Panc1 (cell line): ENCODE measurements around the gene RAB11FIP3. TPM values are rescaled to one million over a fixed set of nuclear protein-coding genes. Genes with fewer than 3 reads are reported as not detected.
A peak's percentile ranks its signal among the peaks of the same experiment; 100 is the strongest.

Experiments used
- ATAC-seq: fragments of 200-7000 bp; cut with Tn5 transposase; 2 replicates; pipeline ENCODE4 v1.9.1; 2020; ENCODE audit warnings: mild to moderate bottlenecking, moderate library complexity
- BruUV-seq: library from RNA; stranded (reverse); fragments of 400-500 nt; replicated peaks from 2 replicates; lab custom pipeline; 2021; lab: Mats Ljungman, UMichigan
- CTCF ChIA-PET: fragments of 300-600 bp; sonication (Branson Sonifier 250); formaldehyde crosslinking; loops from one replicate; lab custom pipeline; 2022; ENCODE audit warnings: antibody characterized with exemption; lab: Charles Lee
- POLR2A ChIA-PET: fragments of 300-600 bp; sonication (Branson Sonifier 250); formaldehyde crosslinking; loops from one replicate; lab custom pipeline; 2022; ENCODE audit warnings: antibody characterized with exemption; lab: Charles Lee
- DNase-seq: peaks from one replicate; pipeline ENCODE4 v3.0.0-alpha.2; 2010; ENCODE audit warnings: low read depth, low spot score
- H3K27ac ChIP-seq: 2 replicates; pipeline ENCODE4 v1.5.1; 2011; ENCODE audit warnings: mild to moderate bottlenecking, low read length, inconsistent platforms
- H3K27me3 ChIP-seq: fragments of 200-500 bp; sonication (Bioruptor generic); 2 replicates; pipeline ENCODE4 v1.6.0; 2014; ENCODE audit warnings: low read length, inconsistent platforms; ENCODE audit not compliant: control insufficient read depth, insufficient read depth
- H3K36me3 ChIP-seq: fragments of 200-500 bp; sonication (Bioruptor generic); 2 replicates; pipeline ENCODE4 v1.5.1; 2014; ENCODE audit warnings: inconsistent platforms, mild to moderate bottlenecking, low read length, moderate library complexity; ENCODE audit not compliant: control insufficient read depth, insufficient read depth
- H3K4me1 ChIP-seq: 2 replicates; pipeline ENCODE4 v1.5.1; 2011; ENCODE audit warnings: inconsistent platforms, mild to moderate bottlenecking, low read length, moderate library complexity; ENCODE audit not compliant: control insufficient read depth, insufficient read depth
- H3K4me3 ChIP-seq, 2 experiments: 2 replicates each; pipeline ENCODE4 v1.5.1; 2011 to 2012; ENCODE audit warnings: low read depth in 2 of 2, low read length in 2 of 2, mild to moderate bottlenecking in 2 of 2, inconsistent platforms in 1 of 2, moderate library complexity in 1 of 2
- H3K9me3 ChIP-seq: fragments of 200-500 bp; sonication (Bioruptor generic); 2 replicates; pipeline ENCODE4 v1.5.1; 2014; ENCODE audit warnings: low read depth, mild to moderate bottlenecking, inconsistent platforms, low read length, moderate library complexity; ENCODE audit not compliant: control insufficient read depth, insufficient read depth
- POLR2AphosphoS5 ChIP-seq: IDR thresholded peaks from 2 replicates; pipeline ENCODE4 v1.6.1; 2012; ENCODE audit warnings: mild to moderate bottlenecking, low read depth, low read length, moderate library complexity
- SIN3A ChIP-seq: IDR thresholded peaks from 2 replicates; pipeline ENCODE4 v1.6.1; 2012; ENCODE audit warnings: low read depth, mild to moderate bottlenecking, low read length, moderate library complexity, borderline replicate concordance; ENCODE audit not compliant: insufficient read depth
- TCF7L2 ChIP-seq: IDR thresholded peaks from 2 replicates; pipeline ENCODE4 v1.6.1; 2011; ENCODE audit warnings: mild to moderate bottlenecking, low read depth, low read length, inconsistent platforms
- in situ Hi-C: cut with HindIII; loops from 2 replicates; pipeline ENCODE4 v1.10.0; 2016; ENCODE audit warnings: low sequenced_read_pairs, low pct_unique_long_range_greater_than_20kb
- intact Hi-C: fragments of 100-400 bp; cut with micrococcal nuclease; formaldehyde crosslinking; loops from one replicate; pipeline ENCODE4 v1.10.0; 2022; ENCODE audit not compliant: unreplicated experiment
- total RNA-seq: library from RNA; stranded (reverse); gene quantifications from one replicate; pipeline ENCODE4 v1.2.1, GENCODE V29; 2021; ENCODE audit not compliant: unreplicated experiment
- TF ChIP-seq, protein P1 (sequence below): fragments of 450-650 bp; IDR thresholded peaks from 2 replicates; pipeline ENCODE4 v1.5.1; 2017; ENCODE audit warnings: mild to moderate bottlenecking
- TF ChIP-seq, protein P2 (sequence below), 2 experiments: IDR thresholded peaks; 2 replicates each; pipeline ENCODE4 v1.6.1; 2011 to 2012; ENCODE audit warnings: low read depth in 2 of 2, control low read depth in 1 of 2, low read length in 1 of 2, mild to moderate bottlenecking in 1 of 2, moderate library complexity in 1 of 2; ENCODE audit not compliant: insufficient read depth in 1 of 2

The RAB11FIP3 gene
- total RNA-seq, 1 experiment from 2014 or later = 57.3 TPM

DNA sequence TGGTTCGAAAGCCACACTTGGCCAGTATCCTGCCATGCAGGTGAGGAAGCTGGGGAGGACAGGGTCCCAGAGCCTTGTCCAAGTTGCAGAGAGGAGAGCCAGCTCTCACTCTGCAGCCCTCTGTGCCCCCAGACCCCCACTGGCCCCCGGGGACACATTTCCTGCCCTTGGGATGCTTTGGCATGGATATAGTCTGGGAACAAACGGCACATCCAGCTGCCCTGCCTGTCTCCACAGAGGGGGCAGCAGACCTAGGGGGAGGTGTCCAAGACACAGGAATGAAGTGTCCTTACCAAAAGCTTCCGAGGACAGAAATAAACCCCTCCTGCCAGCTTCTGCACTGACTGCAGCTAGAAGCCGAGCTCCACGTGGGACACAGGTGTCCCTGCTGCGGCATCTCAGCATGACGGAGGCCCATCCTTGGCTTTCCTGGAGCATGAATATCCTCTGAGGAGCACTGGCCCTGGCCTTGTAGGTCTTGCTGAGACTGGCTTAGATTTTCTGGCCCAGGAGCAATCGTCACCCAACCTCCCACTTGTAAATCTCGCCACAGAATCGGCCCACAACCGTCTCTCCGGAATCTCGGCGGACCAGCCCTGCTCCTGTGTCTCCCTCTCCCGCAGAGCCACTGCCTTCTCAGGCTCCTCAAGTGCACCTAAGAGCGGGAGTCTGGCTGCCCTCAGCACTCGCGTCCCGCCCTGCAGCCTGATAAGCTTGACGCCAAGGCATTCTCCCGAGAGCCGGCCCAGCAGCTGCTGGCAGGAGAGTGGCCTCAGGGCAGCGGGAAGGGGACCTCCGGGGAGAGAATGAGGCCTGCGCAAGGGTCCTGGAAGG lies 100.9 kb downstream of the RAB11FIP3 start:
- DNase-seq (no peak), ATAC-seq (peak; percentile 0; the same call in 1 of the 2 replicates)
- Histone ChIP-seq H3K4me1 (peaks cover 42% of the 10 kb centered on the region), H3K27me3 (no peaks in the 10 kb centered on the region), H3K9me3 (no peaks in the 10 kb centered on the region), H3K36me3 (no peaks in the 10 kb centered on the region), H3K4me3 (peak overlapping the region; percentile 82), H3K27ac (peak overlapping the region; percentile 95)
- TF ChIP-seq, protein P1, sequence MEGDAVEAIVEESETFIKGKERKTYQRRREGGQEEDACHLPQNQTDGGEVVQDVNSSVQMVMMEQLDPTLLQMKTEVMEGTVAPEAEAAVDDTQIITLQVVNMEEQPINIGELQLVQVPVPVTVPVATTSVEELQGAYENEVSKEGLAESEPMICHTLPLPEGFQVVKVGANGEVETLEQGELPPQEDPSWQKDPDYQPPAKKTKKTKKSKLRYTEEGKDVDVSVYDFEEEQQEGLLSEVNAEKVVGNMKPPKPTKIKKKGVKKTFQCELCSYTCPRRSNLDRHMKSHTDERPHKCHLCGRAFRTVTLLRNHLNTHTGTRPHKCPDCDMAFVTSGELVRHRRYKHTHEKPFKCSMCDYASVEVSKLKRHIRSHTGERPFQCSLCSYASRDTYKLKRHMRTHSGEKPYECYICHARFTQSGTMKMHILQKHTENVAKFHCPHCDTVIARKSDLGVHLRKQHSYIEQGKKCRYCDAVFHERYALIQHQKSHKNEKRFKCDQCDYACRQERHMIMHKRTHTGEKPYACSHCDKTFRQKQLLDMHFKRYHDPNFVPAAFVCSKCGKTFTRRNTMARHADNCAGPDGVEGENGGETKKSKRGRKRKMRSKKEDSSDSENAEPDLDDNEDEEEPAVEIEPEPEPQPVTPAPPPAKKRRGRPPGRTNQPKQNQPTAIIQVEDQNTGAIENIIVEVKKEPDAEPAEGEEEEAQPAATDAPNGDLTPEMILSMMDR = no peak
- TF ChIP-seq POLR2AphosphoS5 (no peak; the same call in 1 of the 2 replicates), SIN3A (no peak; the same call in 1 of the 2 replicates), TCF7L2 (no peak)
- TF ChIP-seq, protein P2, sequence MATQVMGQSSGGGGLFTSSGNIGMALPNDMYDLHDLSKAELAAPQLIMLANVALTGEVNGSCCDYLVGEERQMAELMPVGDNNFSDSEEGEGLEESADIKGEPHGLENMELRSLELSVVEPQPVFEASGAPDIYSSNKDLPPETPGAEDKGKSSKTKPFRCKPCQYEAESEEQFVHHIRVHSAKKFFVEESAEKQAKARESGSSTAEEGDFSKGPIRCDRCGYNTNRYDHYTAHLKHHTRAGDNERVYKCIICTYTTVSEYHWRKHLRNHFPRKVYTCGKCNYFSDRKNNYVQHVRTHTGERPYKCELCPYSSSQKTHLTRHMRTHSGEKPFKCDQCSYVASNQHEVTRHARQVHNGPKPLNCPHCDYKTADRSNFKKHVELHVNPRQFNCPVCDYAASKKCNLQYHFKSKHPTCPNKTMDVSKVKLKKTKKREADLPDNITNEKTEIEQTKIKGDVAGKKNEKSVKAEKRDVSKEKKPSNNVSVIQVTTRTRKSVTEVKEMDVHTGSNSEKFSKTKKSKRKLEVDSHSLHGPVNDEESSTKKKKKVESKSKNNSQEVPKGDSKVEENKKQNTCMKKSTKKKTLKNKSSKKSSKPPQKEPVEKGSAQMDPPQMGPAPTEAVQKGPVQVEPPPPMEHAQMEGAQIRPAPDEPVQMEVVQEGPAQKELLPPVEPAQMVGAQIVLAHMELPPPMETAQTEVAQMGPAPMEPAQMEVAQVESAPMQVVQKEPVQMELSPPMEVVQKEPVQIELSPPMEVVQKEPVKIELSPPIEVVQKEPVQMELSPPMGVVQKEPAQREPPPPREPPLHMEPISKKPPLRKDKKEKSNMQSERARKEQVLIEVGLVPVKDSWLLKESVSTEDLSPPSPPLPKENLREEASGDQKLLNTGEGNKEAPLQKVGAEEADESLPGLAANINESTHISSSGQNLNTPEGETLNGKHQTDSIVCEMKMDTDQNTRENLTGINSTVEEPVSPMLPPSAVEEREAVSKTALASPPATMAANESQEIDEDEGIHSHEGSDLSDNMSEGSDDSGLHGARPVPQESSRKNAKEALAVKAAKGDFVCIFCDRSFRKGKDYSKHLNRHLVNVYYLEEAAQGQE (IDR thresholded peaks at IDR 0.05; ENCODE audit: insufficient read depth in 1 of 2, low read depth in 2 of 2, low read length in 1 of 2) = no peak
- no TSS peak for BruUV-seq
- in situ Hi-C loops (no loop called here), intact Hi-C loops (no loop called here)
- POLR2A ChIA-PET = no interaction called here
- CTCF ChIA-PET = no interaction called here

DNA sequence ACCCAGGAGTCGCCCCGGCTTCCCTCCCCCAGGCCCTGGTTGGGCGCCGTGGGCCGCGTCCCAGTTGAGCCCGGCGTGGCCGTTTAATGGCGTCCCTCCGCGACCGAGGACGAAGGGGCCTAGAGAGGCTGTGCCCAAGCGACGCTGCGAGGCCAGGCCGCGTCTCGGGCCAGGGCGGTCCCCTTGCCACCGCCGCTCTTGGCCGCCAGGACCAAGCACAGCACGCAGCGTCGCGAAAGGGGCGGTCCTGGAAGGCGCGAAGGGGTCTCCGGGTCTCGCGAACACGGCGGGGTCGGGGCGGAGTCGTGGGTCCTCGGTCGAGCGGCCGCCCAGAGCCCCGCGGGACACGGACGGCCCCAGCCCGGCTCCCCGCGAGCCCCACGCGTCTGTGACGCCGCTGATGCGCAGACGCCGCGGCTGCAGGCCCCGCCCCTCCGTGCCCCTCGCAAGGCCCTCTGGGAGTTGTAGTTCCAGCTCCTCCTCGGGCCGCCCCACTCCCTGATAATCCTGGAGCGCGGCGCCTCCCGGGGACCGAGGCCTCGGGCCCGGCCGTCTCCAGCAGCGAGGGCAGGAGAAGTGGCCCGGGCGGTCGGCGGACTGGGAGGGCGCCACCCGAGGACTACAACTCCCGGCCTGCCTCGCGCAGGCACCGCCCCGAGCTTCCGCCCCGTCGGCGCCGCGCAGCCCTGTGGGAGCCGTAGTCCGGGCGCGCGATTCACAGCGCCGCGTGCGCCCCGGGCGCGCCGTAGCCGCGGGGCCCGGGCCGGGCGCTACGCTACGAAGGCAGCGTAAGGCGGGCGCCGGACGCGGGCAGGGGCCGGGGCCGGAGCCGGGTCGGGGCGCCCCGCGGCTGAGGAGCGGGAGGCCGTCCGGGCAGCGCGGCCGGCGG lies 101.8 kb downstream of the RAB11FIP3 start, which contains the start of gene CAPN15:
TSS of gene CAPN15 (plus strand) at position 698 of the 889 bp plus-strand sequence. CDS start 19,127 bp downstream, outside the sequence.
- H3K27me3 ChIP-seq = no peaks in the 10 kb centered on the region
- H3K4me3 ChIP-seq = peak within 1 kb of the TSS; percentile 82 to 86
- no TSS peak for BruUV-seq
- intact Hi-C loops = no loop called here
- TF ChIP-seq POLR2AphosphoS5 = peak; percentile 58; the same call in 1 of the 2 replicates
- TF ChIP-seq, protein P2 (IDR thresholded peaks at IDR 0.05; ENCODE audit: insufficient read depth in 1 of 2, low read depth in 2 of 2, low read length in 1 of 2) = no peak
- H3K4me1 ChIP-seq = peaks cover 41% of the 10 kb centered on the region
- ATAC-seq (peak; percentile 83), DNase-seq (no peak)
- no peaks in the 10 kb centered on the region for H3K36me3 ChIP-seq
- ChIA-PET POLR2A (no interaction called here), CTCF (no interaction called here)
- in situ Hi-C loops = no loop called here
- H3K27ac ChIP-seq = peak within 1 kb of the TSS; percentile 95
- H3K9me3 ChIP-seq = no peaks in the 10 kb centered on the region
